Measurements from ENCODE around the gene RSF1. TPM values are rescaled to one million over a fixed set of nuclear protein-coding genes. Genes with fewer than 3 reads are reported as not detected.
"Not testable (repeated sequence)": the region's sequence is repeated elsewhere in the genome, so short reads cannot be mapped to it uniquely, and the experiment has no call there.

Gene RSF1
- total RNA-seq, 2 experiments from 2014 or later, result 33.5 to 78.8 TPM

DNA sequence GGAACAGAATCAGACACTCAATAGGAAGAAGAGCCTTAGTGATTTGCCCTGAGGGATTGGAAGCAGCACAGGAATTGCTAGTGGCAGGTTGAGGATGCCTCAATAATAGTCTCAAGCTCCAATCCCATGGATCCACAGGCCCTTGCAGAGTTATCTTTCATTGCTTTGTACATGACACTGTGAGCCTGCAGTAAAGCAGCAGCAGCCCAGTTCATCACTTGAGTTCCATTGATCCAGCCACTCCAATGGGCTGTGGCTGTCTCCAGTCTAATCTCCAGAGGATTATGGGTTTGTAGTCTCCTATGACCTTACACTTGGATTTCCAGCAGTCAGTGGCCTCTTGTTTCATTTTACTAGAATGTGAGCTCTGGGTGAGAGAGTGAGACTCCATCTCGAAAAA, 45.8 kb upstream of the RSF1 start:
- Histone ChIP-seq H3K4me1 (ENCODE audit: insufficient read depth, low read length, poor library complexity, severe bottlenecking) (no peaks in the 10 kb centered on the region), H3K9me2 (ENCODE audit: insufficient read depth, low read length) (no peaks in the 10 kb centered on the region), H3K36me3 (ENCODE audit: insufficient read depth, low read length) (peaks cover 19% of the 10 kb centered on the region), H3K4me3 (ENCODE audit: low read depth, low read length, poor library complexity, severe bottlenecking) (no peak overlapping the region), H3K4me2 (ENCODE audit: low read length) (no peak overlapping the region), H3K79me2 (ENCODE audit: insufficient read depth, low read depth, low read length) (no peaks in the 10 kb centered on the region), H3K27ac (ENCODE audit: low read depth, low read length, poor library complexity, severe bottlenecking) (no peak overlapping the region), H2AFZ (ENCODE audit: low read length) (no peak overlapping the region), H3K9me3 (ENCODE audit: low read length) (no peaks in the 10 kb centered on the region), H4K20me1 (ENCODE audit: insufficient read depth, low read length) (no peaks in the 10 kb centered on the region)
- intact Hi-C loops (cut with micrococcal nuclease; ENCODE audit: unreplicated experiment), result no loop called here
- POLR2A ChIA-PET, result no interaction called here
- no peak for DNase-seq (ENCODE audit: low spot score)
- TF ChIP-seq, protein P1, sequence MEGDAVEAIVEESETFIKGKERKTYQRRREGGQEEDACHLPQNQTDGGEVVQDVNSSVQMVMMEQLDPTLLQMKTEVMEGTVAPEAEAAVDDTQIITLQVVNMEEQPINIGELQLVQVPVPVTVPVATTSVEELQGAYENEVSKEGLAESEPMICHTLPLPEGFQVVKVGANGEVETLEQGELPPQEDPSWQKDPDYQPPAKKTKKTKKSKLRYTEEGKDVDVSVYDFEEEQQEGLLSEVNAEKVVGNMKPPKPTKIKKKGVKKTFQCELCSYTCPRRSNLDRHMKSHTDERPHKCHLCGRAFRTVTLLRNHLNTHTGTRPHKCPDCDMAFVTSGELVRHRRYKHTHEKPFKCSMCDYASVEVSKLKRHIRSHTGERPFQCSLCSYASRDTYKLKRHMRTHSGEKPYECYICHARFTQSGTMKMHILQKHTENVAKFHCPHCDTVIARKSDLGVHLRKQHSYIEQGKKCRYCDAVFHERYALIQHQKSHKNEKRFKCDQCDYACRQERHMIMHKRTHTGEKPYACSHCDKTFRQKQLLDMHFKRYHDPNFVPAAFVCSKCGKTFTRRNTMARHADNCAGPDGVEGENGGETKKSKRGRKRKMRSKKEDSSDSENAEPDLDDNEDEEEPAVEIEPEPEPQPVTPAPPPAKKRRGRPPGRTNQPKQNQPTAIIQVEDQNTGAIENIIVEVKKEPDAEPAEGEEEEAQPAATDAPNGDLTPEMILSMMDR (conservative IDR thresholded peaks at IDR 0.05; ENCODE audit: low read length), result no peak
- no peak for TF ChIP-seq EZH2phosphoT487 (IDR thresholded peaks at IDR 0.05; ENCODE audit: borderline replicate concordance, low read depth, low read length)
- CTCF ChIA-PET (ENCODE audit: unreplicated experiment), result no interaction called here
- BruUV-seq (replicated peaks), result no TSS peak

DNA sequence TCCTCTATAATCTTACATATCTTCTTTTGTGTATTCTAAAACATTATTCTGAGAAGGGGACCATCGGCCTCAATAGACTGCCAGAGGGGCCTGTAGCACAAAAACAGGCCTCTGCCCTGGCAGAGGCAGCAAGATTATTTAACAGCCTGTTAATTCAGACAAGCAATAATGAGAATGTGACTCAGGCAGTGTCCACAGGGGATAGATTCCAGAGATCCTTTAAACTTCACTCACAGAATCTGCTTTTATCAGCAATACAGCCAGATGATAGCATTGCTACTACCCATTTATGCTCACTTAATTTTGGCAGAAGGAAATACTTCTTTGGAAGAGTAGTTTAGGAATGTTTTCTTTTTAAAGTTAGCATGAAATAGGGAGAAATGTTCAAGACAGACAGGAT, 45.3 kb upstream of the RSF1 start:
- no peak for TF ChIP-seq EZH2phosphoT487 (IDR thresholded peaks at IDR 0.05; ENCODE audit: borderline replicate concordance, low read depth, low read length)
- TF ChIP-seq, protein P1 (conservative IDR thresholded peaks at IDR 0.05; ENCODE audit: low read length), result no peak
- H3K4me2 ChIP-seq (ENCODE audit: low read length), result no peak overlapping the region
- intact Hi-C loops (cut with micrococcal nuclease; ENCODE audit: unreplicated experiment), result no loop called here
- no peaks in the 10 kb centered on the region for H3K9me3 ChIP-seq (ENCODE audit: low read length)
- no peak overlapping the region for H2AFZ ChIP-seq (ENCODE audit: low read length)
- no peak overlapping the region for H3K27ac ChIP-seq (ENCODE audit: low read depth, low read length, poor library complexity, severe bottlenecking)
- DNase-seq (ENCODE audit: low spot score), result no peak
- H3K4me1 ChIP-seq (ENCODE audit: insufficient read depth, low read length, poor library complexity, severe bottlenecking), result no peaks in the 10 kb centered on the region
- no TSS peak for BruUV-seq (replicated peaks)
- ChIA-PET CTCF (ENCODE audit: unreplicated experiment) (no interaction called here), POLR2A (no interaction called here)
- H4K20me1 ChIP-seq (ENCODE audit: insufficient read depth, low read length), result no peaks in the 10 kb centered on the region
- no peak overlapping the region for H3K4me3 ChIP-seq (ENCODE audit: low read depth, low read length, poor library complexity, severe bottlenecking)
- peaks cover 16% of the 10 kb centered on the region for H3K36me3 ChIP-seq (ENCODE audit: insufficient read depth, low read length)
- no peaks in the 10 kb centered on the region for H3K79me2 ChIP-seq (ENCODE audit: insufficient read depth, low read depth, low read length)
- no peaks in the 10 kb centered on the region for H3K9me2 ChIP-seq (ENCODE audit: insufficient read depth, low read length)

DNA sequence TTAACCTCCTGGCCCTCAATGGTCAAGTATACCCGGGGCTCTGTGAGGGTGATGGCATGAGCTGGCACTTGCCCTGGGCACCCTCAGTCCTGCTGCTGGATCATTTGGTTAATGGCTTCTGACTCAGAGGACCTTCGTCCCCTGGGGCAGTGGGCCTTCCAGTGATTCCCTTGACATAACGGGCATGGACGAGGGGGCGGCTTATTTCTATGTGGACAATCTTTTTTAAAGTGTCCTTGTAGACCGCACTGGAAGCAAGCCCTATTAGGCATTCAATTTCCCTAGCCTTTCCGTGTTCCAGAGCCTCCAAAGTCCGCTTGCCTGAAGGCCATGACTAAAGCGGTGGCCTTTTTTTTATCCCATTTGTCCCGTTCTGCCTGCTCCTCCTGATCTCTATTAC, 40.9 kb upstream of the RSF1 start:
- POLR2A ChIA-PET; H3K27ac ChIP-seq (ENCODE audit: low read depth, low read length, poor library complexity, severe bottlenecking); DNase-seq (ENCODE audit: low spot score); H3K4me2 ChIP-seq (ENCODE audit: low read length); H3K9me3 ChIP-seq (ENCODE audit: low read length); intact Hi-C loops (cut with micrococcal nuclease; ENCODE audit: unreplicated experiment); H3K36me3 ChIP-seq (ENCODE audit: insufficient read depth, low read length); H3K4me3 ChIP-seq (ENCODE audit: low read depth, low read length, poor library complexity, severe bottlenecking); CTCF ChIA-PET (ENCODE audit: unreplicated experiment); BruUV-seq (replicated peaks); H3K9me2 ChIP-seq (ENCODE audit: insufficient read depth, low read length); H3K79me2 ChIP-seq (ENCODE audit: insufficient read depth, low read depth, low read length); H4K20me1 ChIP-seq (ENCODE audit: insufficient read depth, low read length); H3K4me1 ChIP-seq (ENCODE audit: insufficient read depth, low read length, poor library complexity, severe bottlenecking); H2AFZ ChIP-seq (ENCODE audit: low read length): not testable (repeated sequence)

DNA sequence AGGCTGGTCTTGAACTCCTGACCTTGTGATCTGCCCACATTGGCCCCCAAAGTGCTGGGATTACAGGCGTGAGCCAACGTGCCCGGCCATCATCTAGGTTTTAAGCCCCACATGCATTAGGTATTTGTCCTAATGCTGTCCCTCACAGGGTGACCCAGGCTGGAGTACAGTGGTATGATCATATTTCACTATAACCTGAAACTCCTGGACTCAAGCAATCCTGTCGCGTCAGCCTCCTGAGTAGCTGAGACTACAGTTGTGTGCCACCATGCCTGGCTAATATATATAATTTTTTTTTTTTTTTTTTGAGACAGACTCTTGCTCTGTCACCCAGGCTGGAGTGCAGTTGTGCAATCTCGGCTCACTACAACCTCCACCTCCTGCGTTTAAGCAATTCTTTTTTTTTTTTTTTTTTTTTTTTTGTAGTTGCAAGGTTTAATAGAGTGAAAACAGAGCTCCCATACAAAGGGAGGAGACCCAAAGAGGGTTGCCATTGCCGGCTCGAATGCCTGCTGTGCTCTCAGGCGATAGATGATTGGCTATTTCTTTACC, 37.5 kb upstream of the RSF1 start:
- intact Hi-C loops (cut with micrococcal nuclease; ENCODE audit: unreplicated experiment); H4K20me1 ChIP-seq (ENCODE audit: insufficient read depth, low read length); H3K4me1 ChIP-seq (ENCODE audit: insufficient read depth, low read length, poor library complexity, severe bottlenecking); H3K36me3 ChIP-seq (ENCODE audit: insufficient read depth, low read length); BruUV-seq (replicated peaks); H3K9me2 ChIP-seq (ENCODE audit: insufficient read depth, low read length); H3K4me2 ChIP-seq (ENCODE audit: low read length); H3K4me3 ChIP-seq (ENCODE audit: low read depth, low read length, poor library complexity, severe bottlenecking); CTCF ChIA-PET (ENCODE audit: unreplicated experiment); H2AFZ ChIP-seq (ENCODE audit: low read length); H3K27ac ChIP-seq (ENCODE audit: low read depth, low read length, poor library complexity, severe bottlenecking); H3K79me2 ChIP-seq (ENCODE audit: insufficient read depth, low read depth, low read length); DNase-seq (ENCODE audit: low spot score): not testable (repeated sequence)
- POLR2A ChIA-PET, result interaction anchor here (0.7 to 0.9 kb wide), 3 partner anchors 104 to 194 kb away, joined by 3 read pairs; no protein-coding TSS in a partner anchor
- H3K9me3 ChIP-seq (ENCODE audit: low read length), result peaks cover 10% of the 10 kb centered on the region

Measured in OCI-LY7 (cell line).